Common myeloid progenitor, CD34-positive (primary cell): ENCODE measurements around the gene P2RY6.

ENCODE experiments used
- CTCF ChIA-PET: fragments of 350-600 bp; sonication (Branson Sonifier 250); formaldehyde crosslinking; loops from one replicate; lab custom pipeline; 2021; ENCODE audit warnings: antibody characterized with exemption; lab: Charles Lee
- POLR2A ChIA-PET: fragments of 350-600 bp; sonication (Branson Sonifier 250); formaldehyde crosslinking; loops from one replicate; lab custom pipeline; 2021; ENCODE audit warnings: antibody characterized with exemption; lab: Charles Lee
- DNase-seq, 3 donors: peaks; one replicate each; pipeline versions ENCODE4 v3.0.0 to v3.0.0-alpha.2; 2013
- H3K27ac ChIP-seq, 2 experiments: 1 replicate in 1 of 2; 2 replicates in 1 of 2; pipeline ENCODE4 v1.7.0; 2013; ENCODE audit warnings: inconsistent platforms in 2 of 2, low read length in 2 of 2, mild to moderate bottlenecking in 2 of 2, low read depth in 1 of 2, moderate library complexity in 1 of 2; ENCODE audit not compliant: severe bottlenecking in 2 of 2, insufficient read depth in 1 of 2, poor library complexity in 1 of 2
- H3K27me3 ChIP-seq, 5 experiments: replicated peaks in 2 of 5; 1 replicate in 3 of 5; 2 replicates in 2 of 5; pipeline versions ENCODE4 v1.6.1 to v1.7.0; 2013; ENCODE audit warnings: low read length in 4 of 5, mild to moderate bottlenecking in 2 of 5, moderate library complexity in 2 of 5, inconsistent platforms in 1 of 5; ENCODE audit not compliant: insufficient read depth in 5 of 5, control insufficient read depth in 4 of 5
- H3K36me3 ChIP-seq, 4 experiments: 1 replicate in 2 of 4; 2 replicates in 2 of 4; pipeline versions ENCODE4 v1.6.1 to v1.7.0; 2013; ENCODE audit warnings: low read length in 3 of 4, control low read depth in 1 of 4, mild to moderate bottlenecking in 1 of 4; ENCODE audit not compliant: control insufficient read depth in 4 of 4, insufficient read depth in 4 of 4
- H3K4me1 ChIP-seq, 4 experiments: 1 replicate in 3 of 4; 2 replicates in 1 of 4; pipeline versions ENCODE4 v1.6.1 to v1.7.1; 2013; ENCODE audit warnings: low read length in 3 of 4, mild to moderate bottlenecking in 3 of 4, control low read depth in 1 of 4, inconsistent platforms in 1 of 4, moderate library complexity in 1 of 4; ENCODE audit not compliant: control insufficient read depth in 4 of 4, insufficient read depth in 4 of 4; ENCODE audit errors: control extremely low read depth in 1 of 4
- H3K4me3 ChIP-seq, 7 experiments: 1 replicate in 4 of 7; 2 replicates in 3 of 7; pipeline versions ENCODE4 v1.5.1 to v1.7.0; 2013; ENCODE audit warnings: mild to moderate bottlenecking in 7 of 7, low read length in 6 of 7, moderate library complexity in 6 of 7, inconsistent platforms in 2 of 7, low read depth in 2 of 7, control low read depth in 1 of 7; ENCODE audit not compliant: insufficient read depth in 4 of 7, control insufficient read depth in 1 of 7; ENCODE audit errors: extremely low read depth in 1 of 7
- H3K9me3 ChIP-seq, 5 experiments: 1 replicate in 4 of 5; 2 replicates in 1 of 5; pipeline versions ENCODE4 v1.6.1 to v1.7.1; 2013; ENCODE audit warnings: low read length in 4 of 5, mild to moderate bottlenecking in 2 of 5, inconsistent platforms in 1 of 5, low read depth in 1 of 5, moderate library complexity in 1 of 5; ENCODE audit not compliant: control insufficient read depth in 4 of 5, insufficient read depth in 2 of 5; ENCODE audit errors: control extremely low read depth in 1 of 5
- WGBS: methylation state at CpG from one replicate; pipeline ENCODE4 v1.1.5; 2013; ENCODE audit not compliant: insufficient coverage; 5-methylcytosine and 5-hydroxymethylcytosine counted together

P2RY6 gene

DNA sequence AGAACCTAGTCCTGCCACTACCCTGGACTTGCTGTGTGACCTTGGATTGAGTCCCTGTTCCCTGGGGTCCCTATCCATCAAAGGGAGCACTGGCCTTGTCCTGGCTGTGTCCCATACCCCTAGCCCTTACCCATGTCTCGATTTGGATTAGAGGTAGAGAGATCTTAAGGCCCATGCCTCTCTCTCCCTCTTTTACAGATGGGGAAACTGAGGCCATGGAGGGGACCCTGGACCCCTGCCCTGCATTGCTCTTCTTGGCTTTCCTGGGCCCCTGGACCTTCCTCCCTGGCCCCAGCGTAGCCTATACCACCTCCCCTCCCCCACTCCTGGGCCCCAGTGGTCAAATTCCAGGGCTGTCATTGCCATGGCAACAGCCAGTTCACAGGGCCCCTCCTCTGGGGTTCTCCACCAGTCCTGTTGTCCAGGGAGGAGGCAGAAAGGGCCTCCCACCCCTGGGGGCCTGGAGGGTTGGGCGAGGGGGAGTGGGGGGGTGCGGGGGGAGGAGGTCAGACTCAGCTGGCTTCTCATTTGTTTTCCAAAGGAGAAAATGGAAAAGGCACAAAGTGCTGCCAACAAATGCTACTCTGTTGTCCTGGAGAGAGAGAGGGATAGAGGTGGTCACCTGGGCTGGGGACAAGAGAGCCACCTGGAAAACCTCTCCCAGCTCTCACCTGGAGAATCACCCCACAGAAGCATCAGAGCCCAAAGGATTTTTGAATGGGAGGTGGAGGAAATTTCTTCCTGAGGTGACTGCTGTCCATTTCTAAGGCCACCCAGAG is 59.2 kb downstream of the P2RY6 start:
- ChIA-PET CTCF (interaction anchor here (0.9 to 17.1 kb wide), 5 partner anchors 9 to 43 kb away, joined by 3 to 323 read pairs (median 9); partner anchors contain the start of gene ARHGEF17), POLR2A (interaction anchor here (0.7 kb wide), 1 partner anchor 24 kb away, joined by 3 read pairs; no protein-coding TSS in a partner anchor)
- peak overlapping the region in 1 of 2 experiments; percentile 25 for H3K27ac ChIP-seq
- no peak for DNase-seq
- H3K27me3 ChIP-seq, result no peaks in the 10 kb centered on the region
- WGBS, result no CpG with 5 or more reads among the region's 4 CpGs
- H3K4me3 ChIP-seq, result no peak overlapping the region
- H3K36me3 ChIP-seq, result peaks cover 0 to 4% (median 3%) of the 10 kb centered on the region in 4 experiments
- peaks cover 0 to 77% (median 65%) of the 10 kb centered on the region in 4 experiments for H3K4me1 ChIP-seq
- no peaks in the 10 kb centered on the region for H3K9me3 ChIP-seq

- POLR2A ChIA-PET, result interaction anchor here (1.0 to 3.6 kb wide), 2 partner anchors 19 to 25 kb away, joined by 3 to 36 read pairs; partner anchors contain the start of gene ARHGEF17
- 98% methylated on average over 8 of the region's 11 CpGs for WGBS
Observed at GRCh38 chr11:73333173-73333572, 61.0 kb downstream of the P2RY6 start.

DNA sequence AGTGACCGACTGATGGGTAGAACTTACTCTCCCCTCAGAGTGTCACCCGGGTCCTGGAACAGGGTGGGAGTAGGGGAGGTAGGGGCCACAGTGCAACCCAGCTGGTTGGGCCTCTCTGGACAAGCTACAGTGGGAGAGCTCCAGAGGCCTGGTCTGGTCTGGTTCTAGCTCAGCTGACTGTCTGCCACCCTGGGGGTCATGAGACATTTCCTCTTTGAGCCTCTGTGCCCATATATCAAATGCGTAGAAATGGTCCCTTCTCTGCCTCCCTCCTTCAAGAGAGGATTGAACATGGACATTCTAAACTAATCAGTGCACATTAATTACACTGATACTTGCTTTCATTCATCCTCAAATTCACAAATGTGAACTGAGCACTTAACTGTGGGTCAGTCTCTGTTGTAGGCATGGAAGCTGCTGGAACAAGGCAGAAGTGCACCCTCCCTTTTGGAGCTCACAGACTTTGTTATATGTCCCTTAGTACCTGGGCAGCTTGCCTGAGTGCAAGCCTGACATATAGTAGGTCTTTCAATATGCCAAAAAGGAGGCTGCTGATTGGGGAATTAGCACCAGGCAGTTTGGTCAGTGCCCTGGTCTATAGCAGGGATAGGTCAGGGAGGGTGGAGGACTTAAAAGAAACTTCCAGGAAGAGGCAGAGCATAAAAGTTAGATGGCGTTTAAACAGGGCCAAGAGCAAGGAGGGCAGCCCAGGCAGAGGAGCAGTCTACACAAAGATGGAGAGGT is 61.7 kb downstream of the P2RY6 start:
- Histone ChIP-seq H3K4me3 (no peak overlapping the region), H3K27ac (peak overlapping the region in 1 of 2 experiments; percentile 3), H3K9me3 (no peaks in the 10 kb centered on the region), H3K36me3 (peaks cover 0 to 8% (median 5%) of the 10 kb centered on the region in 4 experiments), H3K4me1 (peaks cover 0 to 58% (median 48%) of the 10 kb centered on the region in 4 experiments), H3K27me3 (no peaks in the 10 kb centered on the region)
- 76% methylated on average over 3 of the region's 4 CpGs for WGBS
- no peak for DNase-seq
- CTCF ChIA-PET, result interaction anchor here (0.9 to 12.9 kb wide), 8 partner anchors 8 to 410 kb away, joined by 3 to 371 read pairs (median 4); partner anchors contain the start of gene ARHGEF17
- POLR2A ChIA-PET, result interaction anchor here (1.0 to 3.6 kb wide), 3 partner anchors 12 to 25 kb away, joined by 3 to 36 read pairs (median 9); partner anchors contain the start of gene ARHGEF17

More at GRCh38 chr11:73333173-73333572, 61.0 kb downstream of the P2RY6 start:
- Histone ChIP-seq H3K27ac (peak overlapping the region in 1 of 2 experiments; percentile 3), H3K4me1 (peaks cover 0 to 65% (median 52%) of the 10 kb centered on the region in 4 experiments), H3K9me3 (no peaks in the 10 kb centered on the region), H3K4me3 (no peak overlapping the region), H3K27me3 (no peaks in the 10 kb centered on the region), H3K36me3 (peaks cover 0 to 8% (median 5%) of the 10 kb centered on the region in 4 experiments)
- CTCF ChIA-PET, result interaction anchor here (0.9 to 12.9 kb wide), 7 partner anchors 12 to 409 kb away, joined by 3 to 371 read pairs (median 5); partner anchors contain the start of gene ARHGEF17
- DNase-seq, result no peak

DNA sequence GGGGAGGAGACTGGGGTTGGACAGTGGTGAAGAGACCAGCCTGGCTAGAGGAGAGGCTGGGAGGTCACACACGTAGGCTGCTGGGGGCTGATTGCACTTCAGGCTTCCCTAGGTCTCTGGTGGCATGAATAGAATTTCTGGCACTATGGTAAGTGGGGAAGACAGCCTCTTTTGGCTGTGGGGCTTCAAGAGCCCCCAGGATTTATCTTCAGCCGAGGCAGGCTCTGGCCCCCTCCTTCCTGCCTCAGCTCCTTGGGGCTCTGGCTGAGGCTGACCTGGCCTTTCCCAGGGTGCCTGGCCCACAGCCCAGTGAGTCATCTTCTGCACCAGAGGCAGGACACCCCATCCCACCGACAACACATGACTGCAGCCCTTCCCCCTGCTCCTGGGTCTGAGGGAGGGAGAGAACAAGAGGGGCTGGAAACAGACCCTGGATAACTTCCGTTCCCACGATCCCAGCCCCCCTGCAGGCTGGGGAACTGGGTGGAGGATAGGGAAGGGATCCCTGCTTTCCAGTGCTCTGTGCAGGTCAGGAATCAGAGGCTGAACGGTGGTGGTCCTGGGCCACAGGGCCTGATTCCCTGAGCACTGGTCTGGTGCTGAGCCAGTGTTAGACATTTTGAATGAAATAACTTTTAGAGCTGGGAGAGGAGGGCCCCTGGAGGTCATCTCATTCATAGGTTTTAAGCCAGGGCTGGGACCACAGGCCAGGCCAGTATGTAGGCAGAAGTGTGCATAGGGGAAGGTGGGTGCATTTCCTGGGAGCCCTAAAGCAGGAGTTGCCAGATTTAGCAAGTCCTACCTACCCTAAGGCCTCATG is 62.5 kb downstream of the P2RY6 start:
- H3K9me3 ChIP-seq, result no peaks in the 10 kb centered on the region
- ChIA-PET CTCF (interaction anchor here (0.8 to 12.9 kb wide), 18 partner anchors 8 to 503 kb away, joined by 3 to 371 read pairs (median 5); partner anchors contain the start of gene ARHGEF17), POLR2A (interaction anchor here (0.6 to 3.6 kb wide), 5 partner anchors 12 to 515 kb away, joined by 3 to 36 read pairs (median 4); partner anchors contain the start of gene ARHGEF17)
- 40% methylated on average over 3 of the region's 6 CpGs for WGBS
- no peaks in the 10 kb centered on the region for H3K27me3 ChIP-seq
- peaks cover 0 to 8% (median 5%) of the 10 kb centered on the region in 4 experiments for H3K36me3 ChIP-seq
- peak in 2 of 3 donors; percentile 28 to 38 for DNase-seq
- peaks cover 0 to 56% (median 47%) of the 10 kb centered on the region in 4 experiments for H3K4me1 ChIP-seq
- peak overlapping the region in 1 of 7 experiments; percentile 19 for H3K4me3 ChIP-seq
- H3K27ac ChIP-seq, result no peak overlapping the region

GRCh38 chr11:73335204-73335923 is 63.2 kb downstream of the P2RY6 start:
- Histone ChIP-seq H3K36me3 (peaks cover 0 to 8% (median 5%) of the 10 kb centered on the region in 4 experiments), H3K4me3 (peak overlapping the region in 1 of 7 experiments; percentile 19), H3K9me3 (no peaks in the 10 kb centered on the region), H3K4me1 (peaks cover 0 to 48% (median 44%) of the 10 kb centered on the region in 4 experiments), H3K27me3 (no peaks in the 10 kb centered on the region), H3K27ac (no peak overlapping the region)
- CTCF ChIA-PET, result interaction anchor here (0.8 to 12.9 kb wide), 21 partner anchors 8 to 504 kb away, joined by 3 to 371 read pairs (median 4); partner anchors contain the start of gene ARHGEF17
- WGBS, result 8% methylated on average over 2 of the region's 4 CpGs
- peak; percentile 61 to 76 (median 66) for DNase-seq
- POLR2A ChIA-PET, result interaction anchor here (1.0 to 3.6 kb wide), 5 partner anchors 9 to 41 kb away, joined by 3 to 36 read pairs (median 4); partner anchors contain the start of gene ARHGEF17
